Neuronal stem cell (in vitro differentiated cells): ENCODE measurements around the gene HVCN1.

Experiments used
- DNase-seq: peaks from one replicate; pipeline ENCODE4 v3.0.0-alpha.2; 2013; ENCODE audit warnings: low spot score
- H2AFZ ChIP-seq: one replicate; pipeline ENCODE4 v1.6.1; 2013; ENCODE audit warnings: mild to moderate bottlenecking, low read length, inconsistent platforms
- H2AK5ac ChIP-seq: 2 replicates; pipeline ENCODE4 v1.6.1; 2013; ENCODE audit warnings: low read depth, mild to moderate bottlenecking, inconsistent platforms, low read length, moderate library complexity, mixed read lengths
- H2BK120ac ChIP-seq: 2 replicates; pipeline ENCODE4 v1.6.1; 2013; ENCODE audit warnings: low read depth, mild to moderate bottlenecking, inconsistent platforms, low read length, moderate library complexity, mixed read lengths
- H2BK12ac ChIP-seq: one replicate; pipeline ENCODE4 v1.6.1; 2013; ENCODE audit warnings: low read length, inconsistent platforms
- H2BK15ac ChIP-seq: 2 replicates; pipeline ENCODE4 v1.6.1; 2013; ENCODE audit warnings: mild to moderate bottlenecking, low read length, inconsistent platforms, mixed read lengths
- H2BK5ac ChIP-seq: one replicate; pipeline ENCODE4 v1.6.1; 2013; ENCODE audit warnings: inconsistent platforms, mild to moderate bottlenecking, low read length, moderate library complexity
- H3K14ac ChIP-seq: one replicate; pipeline ENCODE4 v1.6.1; 2013; ENCODE audit warnings: low read length, inconsistent platforms
- H3K18ac ChIP-seq: 2 replicates; pipeline ENCODE4 v1.6.1; 2013; ENCODE audit warnings: low read length, inconsistent platforms
- H3K23ac ChIP-seq: 2 replicates; pipeline ENCODE4 v1.6.1; 2013; ENCODE audit warnings: low read depth, mild to moderate bottlenecking, mixed read lengths, low read length, inconsistent platforms; ENCODE audit not compliant: poor library complexity
- H3K27ac ChIP-seq: replicated peaks from 3 replicates; pipeline ENCODE4 v1.5.1; 2013; ENCODE audit warnings: low read length, inconsistent platforms
- H3K27me3 ChIP-seq, 3 experiments: 2 replicates each; pipeline ENCODE4 v1.6.1; 2013; ENCODE audit warnings: low read length in 3 of 3, mild to moderate bottlenecking in 2 of 3, inconsistent platforms in 1 of 3, low read depth in 1 of 3, mixed read lengths in 1 of 3, moderate library complexity in 1 of 3; ENCODE audit not compliant: control insufficient read depth in 3 of 3, insufficient read depth in 3 of 3
- H3K36me3 ChIP-seq, 2 donors: replicated peaks in 1 of 2; 2 replicates each; pipeline ENCODE4 v1.6.1; 2013; ENCODE audit warnings: low read length in 2 of 2; ENCODE audit not compliant: control insufficient read depth in 2 of 2, insufficient read depth in 2 of 2
- H3K4ac ChIP-seq: 2 replicates; pipeline ENCODE4 v1.6.1; 2013; ENCODE audit warnings: inconsistent platforms, mild to moderate bottlenecking, low read length, moderate library complexity
- H3K4me1 ChIP-seq, 2 donors: 1 replicate in 1 of 2; 2 replicates in 1 of 2; pipeline ENCODE4 v1.6.1; 2013; ENCODE audit warnings: low read length in 2 of 2, low read depth in 1 of 2; ENCODE audit not compliant: control insufficient read depth in 2 of 2, insufficient read depth in 1 of 2
- H3K4me2 ChIP-seq: one replicate; pipeline ENCODE4 v1.6.1; 2013; ENCODE audit warnings: mild to moderate bottlenecking, low read length, inconsistent platforms; ENCODE audit not compliant: insufficient read depth, poor library complexity, severe bottlenecking
- H3K4me3 ChIP-seq, 2 donors: 2 replicates each; pipeline ENCODE4 v1.5.1; 2013; ENCODE audit warnings: low read length in 2 of 2, mild to moderate bottlenecking in 2 of 2, inconsistent platforms in 1 of 2, moderate library complexity in 1 of 2
- H3K79me1 ChIP-seq: one replicate; pipeline ENCODE4 v1.6.1; 2013; ENCODE audit warnings: low read depth, mild to moderate bottlenecking, inconsistent platforms, low read length, moderate library complexity
- H3K9ac ChIP-seq: one replicate; pipeline ENCODE4 v1.6.1; 2013; ENCODE audit warnings: mild to moderate bottlenecking, low read depth, low read length, inconsistent platforms; ENCODE audit not compliant: poor library complexity
- H3K9me3 ChIP-seq, 2 donors: replicated peaks in 1 of 2; 2 replicates each; pipeline versions ENCODE3 to v1.6.1; 2013; ENCODE audit warnings: low read length in 2 of 2, mild to moderate bottlenecking in 2 of 2, inconsistent platforms in 1 of 2, low read depth in 1 of 2, mixed read lengths in 1 of 2, moderate library complexity in 1 of 2; ENCODE audit not compliant: control insufficient read depth in 2 of 2, insufficient read depth in 1 of 2
- H4K8ac ChIP-seq: one replicate; pipeline ENCODE4 v1.6.1; 2013; ENCODE audit warnings: low read depth, mild to moderate bottlenecking, inconsistent platforms, low read length, moderate library complexity
- H4K91ac ChIP-seq: one replicate; pipeline ENCODE4 v1.6.1; 2013; ENCODE audit warnings: low read length, low read depth, mild to moderate bottlenecking, inconsistent platforms; ENCODE audit not compliant: poor library complexity
- WGBS, 2 donors: extraction: QIAGEN DNeasy Blood & Tissue Kit; methylation state at CpG; one replicate each; pipeline ENCODE4 v1.1.7; 2013; ENCODE audit warnings: missing lambda C conversion rate in 2 of 2, mixed read lengths in 1 of 2; ENCODE audit not compliant: insufficient read length in 2 of 2, insufficient replicate concordance in 1 of 2; ENCODE audit errors: extremely low coverage in 2 of 2; 5-methylcytosine and 5-hydroxymethylcytosine counted together

The HVCN1 gene

DNA sequence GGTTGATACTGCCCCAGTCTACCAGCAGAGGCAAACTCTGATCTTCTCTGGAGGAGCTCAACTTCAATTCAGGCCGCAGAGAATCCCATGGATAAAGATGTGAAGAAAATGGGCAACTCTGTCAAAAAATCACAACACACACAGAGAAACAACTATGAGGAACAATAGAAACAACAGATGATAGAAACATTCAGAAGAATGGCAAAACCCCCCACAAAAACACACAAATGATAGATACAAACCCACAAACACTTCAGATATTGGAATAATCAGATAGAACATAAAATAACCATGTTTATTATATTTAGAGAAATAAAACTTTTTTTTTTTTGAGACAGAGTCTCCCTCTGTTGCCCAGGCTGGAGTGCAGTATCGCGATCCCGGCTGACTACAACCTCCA, 20.0 kb upstream of the HVCN1 start:
- H2AK5ac ChIP-seq = no peak overlapping the region
- H3K4me1 ChIP-seq = no peaks in the 10 kb centered on the region
- H3K27ac ChIP-seq = no peak overlapping the region
- H3K4me3 ChIP-seq = no peak overlapping the region
- no CpG with 5 or more reads among the region's 4 CpGs for WGBS, 2 donors
- no peak overlapping the region for H4K8ac ChIP-seq
- no peaks in the 10 kb centered on the region for H3K27me3 ChIP-seq
- no peak overlapping the region for H2BK5ac ChIP-seq
- no peak overlapping the region for H3K18ac ChIP-seq
- peaks cover 0 to 8% of the 10 kb centered on the region in 2 donors for H3K36me3 ChIP-seq
- H3K4me2 ChIP-seq = no peak overlapping the region
- H4K91ac ChIP-seq = no peak overlapping the region
- no peak overlapping the region for H3K9ac ChIP-seq
- no peak overlapping the region for H3K23ac ChIP-seq
- H2BK120ac ChIP-seq = no peak overlapping the region
- no peak overlapping the region for H3K14ac ChIP-seq
- H2BK15ac ChIP-seq = no peak overlapping the region
- H3K4ac ChIP-seq = no peak overlapping the region
- DNase-seq = no peak
- no peaks in the 10 kb centered on the region for H3K9me3 ChIP-seq
- H3K79me1 ChIP-seq = no peaks in the 10 kb centered on the region
- H2BK12ac ChIP-seq = no peak overlapping the region
- H2AFZ ChIP-seq = no peak overlapping the region

- H2BK120ac ChIP-seq = no peak overlapping the region
- H3K9ac ChIP-seq = no peak overlapping the region
- H3K23ac ChIP-seq = no peak overlapping the region
- no peak overlapping the region for H2BK15ac ChIP-seq
- no peak overlapping the region for H2AFZ ChIP-seq
- DNase-seq = no peak
- no peak overlapping the region for H3K4me3 ChIP-seq
- H3K36me3 ChIP-seq = no peaks in the 10 kb centered on the region
- no peaks in the 10 kb centered on the region for H3K9me3 ChIP-seq
- no peaks in the 10 kb centered on the region for H3K79me1 ChIP-seq
- H3K4me2 ChIP-seq = no peak overlapping the region
- H2BK12ac ChIP-seq = no peak overlapping the region
- no peak overlapping the region for H3K4ac ChIP-seq
- no peak overlapping the region for H4K8ac ChIP-seq
- no peaks in the 10 kb centered on the region for H3K27me3 ChIP-seq
- no peak overlapping the region for H3K27ac ChIP-seq
- H3K4me1 ChIP-seq = no peaks in the 10 kb centered on the region
- H2AK5ac ChIP-seq = no peak overlapping the region
- H3K18ac ChIP-seq = no peak overlapping the region
- no peak overlapping the region for H2BK5ac ChIP-seq
- WGBS, 2 donors = no CpG with 5 or more reads among the region's 3 CpGs
- no peak overlapping the region for H3K14ac ChIP-seq
- no peak overlapping the region for H4K91ac ChIP-seq
Observed at GRCh38 chr12:110705309-110705708, 16.4 kb upstream of the HVCN1 start.

DNA sequence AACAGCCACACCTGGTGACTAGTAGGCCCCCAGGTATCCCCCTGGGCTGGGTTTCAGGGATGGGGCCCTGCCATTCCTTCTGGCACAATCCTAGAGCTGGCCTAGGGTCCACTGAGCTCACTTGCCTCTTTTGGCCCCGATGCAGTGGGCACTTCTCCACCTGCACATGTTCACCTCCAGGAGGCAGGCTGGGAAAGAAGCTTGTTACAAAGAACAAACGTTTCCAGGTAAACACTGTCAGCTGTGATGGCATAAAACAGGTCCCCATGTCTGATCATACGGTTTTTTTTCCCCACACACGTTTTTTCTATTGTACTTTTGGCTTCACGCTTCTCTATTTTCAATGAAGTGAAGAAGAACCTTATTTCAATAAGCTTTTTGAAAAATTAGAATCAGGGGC, 15.8 kb upstream of the HVCN1 start:
- WGBS, 2 donors = no CpG with 5 or more reads among the region's 5 CpGs
- H4K91ac ChIP-seq = no peak overlapping the region
- no peak for DNase-seq
- H4K8ac ChIP-seq = no peak overlapping the region
- H3K23ac ChIP-seq = no peak overlapping the region
- H3K4me2 ChIP-seq = no peak overlapping the region
- H3K14ac ChIP-seq = no peak overlapping the region
- H3K36me3 ChIP-seq = no peaks in the 10 kb centered on the region
- H3K9ac ChIP-seq = no peak overlapping the region
- H2BK5ac ChIP-seq = no peak overlapping the region
- no peak overlapping the region for H2BK120ac ChIP-seq
- no peak overlapping the region for H3K4me3 ChIP-seq
- H3K4ac ChIP-seq = no peak overlapping the region
- H3K27me3 ChIP-seq = no peaks in the 10 kb centered on the region
- no peak overlapping the region for H3K18ac ChIP-seq
- no peak overlapping the region for H2BK15ac ChIP-seq
- H3K27ac ChIP-seq = no peak overlapping the region
- no peak overlapping the region for H2AFZ ChIP-seq
- no peaks in the 10 kb centered on the region for H3K79me1 ChIP-seq
- H3K4me1 ChIP-seq = no peaks in the 10 kb centered on the region
- no peaks in the 10 kb centered on the region for H3K9me3 ChIP-seq
- no peak overlapping the region for H2BK12ac ChIP-seq
- H2AK5ac ChIP-seq = no peak overlapping the region

DNA sequence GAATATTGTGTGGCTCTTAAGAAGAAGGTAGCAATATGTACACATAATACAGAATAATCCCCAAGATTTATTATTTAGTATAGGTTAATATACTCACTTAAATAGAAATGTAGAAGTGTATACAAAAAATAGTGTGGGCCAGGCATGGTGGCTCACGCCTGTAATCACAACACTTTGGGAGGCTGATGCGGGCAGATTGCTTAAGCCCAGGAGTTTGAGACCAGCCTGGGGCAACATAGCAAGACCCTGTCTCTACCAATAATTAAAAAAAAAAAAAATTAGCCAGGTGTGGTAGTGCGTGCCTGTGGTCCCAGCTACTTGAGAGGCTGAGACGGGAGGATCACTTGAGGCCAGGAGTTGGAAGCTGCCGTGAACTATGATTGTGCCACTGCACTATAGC, 15.3 kb upstream of the HVCN1 start:
- Histone ChIP-seq H2BK5ac (no peak overlapping the region), H3K4me2 (no peak overlapping the region), H4K91ac (no peak overlapping the region), H3K27me3 (no peaks in the 10 kb centered on the region), H3K27ac (no peak overlapping the region), H3K9ac (no peak overlapping the region), H3K23ac (no peak overlapping the region), H3K9me3 (no peaks in the 10 kb centered on the region), H2AK5ac (no peak overlapping the region), H3K4ac (no peak overlapping the region), H3K4me3 (no peak overlapping the region), H4K8ac (no peak overlapping the region), H3K36me3 (no peaks in the 10 kb centered on the region), H3K4me1 (no peaks in the 10 kb centered on the region), H2BK12ac (no peak overlapping the region), H3K79me1 (no peaks in the 10 kb centered on the region), H2BK15ac (no peak overlapping the region), H3K18ac (no peak overlapping the region), H3K14ac (no peak overlapping the region), H2AFZ (no peak overlapping the region), H2BK120ac (no peak overlapping the region)
- WGBS, 2 donors = no CpG with 5 or more reads among the region's 5 CpGs
- no peak for DNase-seq
